ENCODE results near the gene PHC1.

DNA sequence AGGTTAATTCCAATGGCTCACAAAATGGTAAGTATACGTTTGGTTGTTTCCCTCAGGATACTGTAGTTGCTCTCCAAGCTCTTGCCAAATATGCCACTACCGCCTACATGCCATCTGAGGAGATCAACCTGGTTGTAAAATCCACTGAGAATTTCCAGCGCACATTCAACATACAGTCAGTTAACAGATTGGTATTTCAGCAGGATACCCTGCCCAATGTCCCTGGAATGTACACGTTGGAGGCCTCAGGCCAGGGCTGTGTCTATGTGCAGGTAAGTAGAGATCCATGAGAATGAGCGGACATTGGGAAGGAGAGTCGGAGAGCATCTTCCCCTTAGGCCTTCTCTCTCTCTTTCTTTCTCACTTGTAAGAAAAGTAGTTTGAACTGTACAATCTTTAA, 46.5 kb upstream of the PHC1 start:
- no peak for TF ChIP-seq EP300 (IDR thresholded peaks at IDR 0.05; ENCODE audit: low read depth)
- TF ChIP-seq CTCF (IDR thresholded peaks at IDR 0.05): no peak

All from transverse colon (tissue), 3 donors.